TTC549 (cell line): ENCODE results near the gene S100A6.
"Not testable (repeated sequence)": the region's sequence is repeated elsewhere in the genome, so short reads cannot be mapped to it uniquely, and the experiment has no call there.

Source experiments
- FAIRE-seq: peaks from 2 replicates; lab custom pipeline; 2012; peaks lifted over from hg19 to GRCh38; lab: Jason Lieb, UNC

The S100A6 gene

GRCh38 chr1:153563991-153564390 lies 28.2 kb upstream of the S100A6 start:
- no peak for FAIRE-seq

- no peak for FAIRE-seq
Measured at GRCh38 chr1:153563483-153563901, 27.7 kb upstream of the S100A6 start.

GRCh38 chr1:153562021-153562420 lies 26.2 kb upstream of the S100A6 start:
- not testable (repeated sequence) for FAIRE-seq

- no peak for FAIRE-seq
Measured at GRCh38 chr1:153561466-153561985, 25.7 kb upstream of the S100A6 start.

GRCh38 chr1:153560771-153561465 lies 25.1 kb upstream of the S100A6 start:
- no peak for FAIRE-seq

GRCh38 chr1:153560241-153560640 lies 24.4 kb upstream of the S100A6 start:
- FAIRE-seq = no peak

GRCh38 chr1:153557877-153558276 lies 22.1 kb upstream of the S100A6 start:
- FAIRE-seq = no peak

GRCh38 chr1:153556348-153556747 lies 20.6 kb upstream of the S100A6 start:
- no peak for FAIRE-seq

GRCh38 chr1:153553830-153554541 lies 18.2 kb upstream of the S100A6 start:
- no peak for FAIRE-seq

GRCh38 chr1:153553096-153553495 lies 17.3 kb upstream of the S100A6 start:
- no peak for FAIRE-seq

GRCh38 chr1:153552335-153552734 lies 16.5 kb upstream of the S100A6 start:
- no peak for FAIRE-seq

- no peak for FAIRE-seq
Measured at GRCh38 chr1:153550827-153551500, 15.2 kb upstream of the S100A6 start.

- FAIRE-seq = no peak
Measured at GRCh38 chr1:153550398-153550758, 14.6 kb upstream of the S100A6 start.

GRCh38 chr1:153549741-153550397 lies 14.1 kb upstream of the S100A6 start:
- FAIRE-seq = no peak

GRCh38 chr1:153548722-153549688 lies 13.2 kb upstream of the S100A6 start, which contains the start of gene S100A3:
Gene S100A3 (minus strand): TSS chr1:153549258. CDS start chr1:153548485, 773 bp downstream.
- FAIRE-seq = no peak

GRCh38 chr1:153547560-153548551 lies 12.1 kb upstream of the S100A6 start:
- FAIRE-seq = no peak

- no peak for FAIRE-seq
Measured at GRCh38 chr1:153546796-153547559, 11.2 kb upstream of the S100A6 start.

- FAIRE-seq = no peak
Measured at GRCh38 chr1:153546371-153546770, 10.6 kb upstream of the S100A6 start.
